Kidney glomerular epithelial cell (primary cell): ENCODE data around the gene D2HGDH.
"Not testable (repeated sequence)": the region's sequence is repeated elsewhere in the genome, so short reads cannot be mapped to it uniquely, and the experiment has no call there.

Experiments
- DNase-seq: peaks from one replicate; lab custom pipeline; 2025; lab: John Stamatoyannopoulos, UW

The D2HGDH gene

GRCh38 chr2:241748468-241749256 lies 14.2 kb downstream of the D2HGDH start:
- DNase-seq = no peak

GRCh38 chr2:241750076-241750840 lies 15.8 kb downstream of the D2HGDH start:
- no peak for DNase-seq

GRCh38 chr2:241751152-241751551 lies 16.7 kb downstream of the D2HGDH start:
- DNase-seq = no peak

- DNase-seq = no peak
Measured at GRCh38 chr2:241751776-241752175, 17.3 kb downstream of the D2HGDH start.

- no peak for DNase-seq
Measured at GRCh38 chr2:241752253-241752652, 17.8 kb downstream of the D2HGDH start.

GRCh38 chr2:241752689-241753276 lies 18.4 kb downstream of the D2HGDH start:
- no peak for DNase-seq

- DNase-seq = no peak
Measured at GRCh38 chr2:241753493-241753892, 19.1 kb downstream of the D2HGDH start.

GRCh38 chr2:241754042-241754441 lies 19.6 kb downstream of the D2HGDH start:
- no peak for DNase-seq

- DNase-seq = no peak
Measured at GRCh38 chr2:241755166-241755565, 20.7 kb downstream of the D2HGDH start.

GRCh38 chr2:241755777-241756176 lies 21.3 kb downstream of the D2HGDH start:
- no peak for DNase-seq

- DNase-seq = no peak
Measured at GRCh38 chr2:241759067-241759807, 24.8 kb downstream of the D2HGDH start.

GRCh38 chr2:241759893-241760292 lies 25.5 kb downstream of the D2HGDH start:
- DNase-seq = not testable (repeated sequence)

- DNase-seq = no peak
Measured at GRCh38 chr2:241760301-241760771, 25.9 kb downstream of the D2HGDH start.

GRCh38 chr2:241762321-241762932 lies 28.0 kb downstream of the D2HGDH start:
- no peak for DNase-seq

GRCh38 chr2:241762933-241763369 lies 28.5 kb downstream of the D2HGDH start:
- DNase-seq = no peak

GRCh38 chr2:241763551-241764274 lies 29.3 kb downstream of the D2HGDH start:
- DNase-seq = no peak

GRCh38 chr2:241764275-241765241 lies 30.1 kb downstream of the D2HGDH start:
- no peak for DNase-seq

- no peak for DNase-seq
Measured at GRCh38 chr2:241767464-241768250, 33.2 kb downstream of the D2HGDH start.

GRCh38 chr2:241768251-241768711 lies 33.9 kb downstream of the D2HGDH start:
- no peak for DNase-seq
